NCI-H1694 (cell line): ENCODE results near the gene HOXC11.

Experiments used
- DNase-seq: peaks from one replicate; lab custom pipeline; 2025; lab: John Stamatoyannopoulos, UW

The HOXC11 gene

DNA sequence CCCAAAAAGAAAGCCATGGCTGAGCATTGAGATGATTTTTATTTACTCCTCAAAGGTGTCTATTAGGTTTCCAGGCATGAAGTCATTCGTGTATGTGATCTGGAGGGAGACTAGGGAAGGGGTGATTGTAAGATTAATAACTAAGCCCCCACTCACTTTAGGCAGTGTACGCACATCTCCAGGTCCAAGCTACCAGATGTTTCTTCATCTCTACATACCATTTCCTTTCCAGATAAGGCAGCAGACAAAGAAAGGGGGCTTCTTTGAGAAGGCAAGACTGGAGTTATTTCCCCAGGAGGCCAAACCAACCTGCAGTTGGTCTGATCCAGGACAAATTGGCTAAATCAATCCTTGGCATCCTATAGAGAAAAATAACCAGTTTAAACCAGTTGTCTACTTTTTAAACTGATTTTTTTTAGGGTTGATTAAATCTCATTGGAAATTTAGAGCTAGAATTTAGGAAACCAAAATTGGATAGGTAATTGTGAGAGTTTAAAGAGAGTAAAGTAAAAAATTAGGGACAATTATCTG is 30.4 kb upstream of the HOXC11 start:
- no peak for DNase-seq

DNA sequence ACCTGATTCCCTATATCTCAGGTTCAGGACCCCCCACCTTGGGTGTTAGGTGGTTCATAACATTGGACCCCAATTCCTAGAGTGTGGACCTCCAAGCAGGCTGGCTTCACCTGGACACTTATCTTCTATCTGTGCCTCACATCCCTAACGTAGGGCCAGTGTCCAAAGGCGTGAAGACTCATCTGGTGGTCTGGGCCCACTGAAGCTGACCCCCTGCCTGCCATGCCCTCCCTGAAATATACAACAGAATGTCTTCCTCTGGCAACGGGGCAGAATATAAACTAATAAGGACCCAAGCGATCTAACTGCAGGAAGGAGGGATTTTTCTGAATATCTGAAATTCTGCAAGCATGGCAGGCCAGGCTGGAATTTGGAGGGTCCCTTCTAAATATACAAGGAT is 28.7 kb upstream of the HOXC11 start:
- no peak for DNase-seq

DNA sequence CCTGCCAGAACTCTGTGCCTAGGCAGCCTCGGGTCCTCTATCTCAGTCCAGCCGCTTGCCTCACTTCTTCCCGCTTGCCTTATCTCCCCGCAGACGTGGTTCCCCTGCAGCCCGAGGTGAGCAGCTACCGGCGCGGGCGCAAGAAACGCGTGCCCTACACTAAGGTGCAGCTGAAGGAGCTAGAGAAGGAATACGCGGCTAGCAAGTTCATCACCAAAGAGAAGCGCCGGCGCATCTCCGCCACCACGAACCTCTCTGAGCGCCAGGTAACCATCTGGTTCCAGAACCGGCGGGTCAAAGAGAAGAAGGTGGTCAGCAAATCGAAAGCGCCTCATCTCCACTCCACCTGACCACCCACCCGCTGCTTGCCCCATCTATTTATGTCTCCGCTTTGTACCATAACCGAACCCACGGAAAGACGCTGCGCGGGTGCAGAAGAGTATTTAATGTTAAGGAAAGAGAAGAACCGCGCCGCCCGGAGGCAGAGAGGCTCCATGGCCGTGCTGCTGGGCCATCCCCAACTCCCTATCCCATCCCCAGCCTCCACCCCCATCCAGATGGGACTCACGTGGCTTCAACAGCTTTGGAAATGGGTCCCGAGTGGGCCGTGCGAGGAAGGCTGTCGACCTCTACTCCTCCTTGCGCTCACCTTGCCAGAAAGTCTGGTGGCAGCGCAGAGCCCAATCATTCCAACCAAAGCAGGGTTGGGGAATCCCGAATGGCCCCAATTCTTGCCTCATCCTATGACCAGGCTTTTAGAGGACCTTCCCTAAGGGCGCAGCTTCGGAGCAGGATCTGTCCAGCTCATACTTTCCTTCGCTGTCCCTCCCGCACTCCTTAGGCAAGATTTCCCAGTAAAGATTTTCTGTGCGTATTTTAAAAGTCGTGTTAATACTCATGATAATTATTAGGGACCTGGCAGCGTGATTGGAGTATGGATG is 27.7 kb upstream of the HOXC11 start:
- no peak for DNase-seq

DNA sequence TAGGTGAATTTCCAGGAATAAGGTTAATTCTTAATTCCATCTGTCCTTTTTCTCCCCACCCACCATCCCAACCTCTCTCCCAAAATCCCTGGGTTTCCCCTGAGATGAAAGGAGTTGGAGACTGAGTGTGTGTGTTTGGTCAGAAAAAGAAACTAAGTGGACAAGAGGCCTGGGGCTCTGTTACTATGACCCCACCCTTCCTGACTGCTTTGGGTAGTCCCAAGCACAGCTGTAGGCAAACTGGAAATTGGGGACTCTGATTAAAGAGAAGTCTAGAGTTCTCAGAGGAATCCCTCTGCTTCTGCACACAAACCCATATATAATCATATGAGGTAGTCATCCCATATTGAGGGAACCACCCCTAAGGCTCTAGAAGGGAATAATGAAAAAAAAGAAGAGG is 25.2 kb upstream of the HOXC11 start:
- no peak for DNase-seq

DNA sequence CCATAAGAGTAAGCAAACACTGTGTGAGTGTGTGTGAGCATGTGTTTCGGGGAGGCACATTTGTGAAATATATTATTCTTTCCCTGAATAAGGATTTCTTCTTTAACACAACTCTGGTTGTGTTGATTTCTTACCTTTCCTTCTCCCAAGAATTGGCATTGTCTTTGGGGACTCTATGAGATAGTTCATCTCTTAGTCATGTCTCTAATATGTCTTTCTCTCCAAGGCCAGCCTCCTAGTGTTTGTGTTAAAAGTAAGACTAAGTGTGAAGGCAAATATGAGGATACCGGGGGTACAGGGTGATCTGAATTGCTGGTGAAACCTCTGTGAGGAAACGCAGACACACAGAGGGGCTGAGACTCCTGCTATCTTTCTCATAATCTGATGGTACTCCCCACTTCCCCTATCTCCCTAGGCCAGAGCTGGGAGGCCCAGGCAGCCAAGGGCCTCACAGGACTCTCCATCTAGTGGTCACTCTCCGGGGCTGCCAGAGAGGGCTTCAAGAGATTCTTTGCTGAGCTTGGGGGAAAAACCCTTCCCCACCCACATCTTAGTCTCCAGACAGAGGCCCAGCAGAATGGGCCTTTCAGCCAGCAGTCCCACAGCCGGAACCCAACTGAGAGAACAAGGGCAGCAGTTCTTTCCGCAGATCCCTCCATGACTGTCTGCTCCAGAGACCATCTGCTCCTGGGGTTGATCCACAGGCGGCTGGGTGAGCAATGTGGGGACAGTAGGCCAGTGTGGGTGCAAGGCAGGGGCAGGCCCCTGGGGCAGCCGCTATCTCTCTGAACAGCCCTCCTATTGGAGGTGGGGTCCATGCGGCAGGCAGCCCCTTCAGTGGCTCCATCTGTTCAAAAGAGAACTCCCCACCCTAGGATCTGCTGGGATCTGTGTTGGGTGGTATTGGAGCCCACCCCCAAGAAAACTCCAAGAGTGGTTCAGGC is 24.0 kb upstream of the HOXC11 start:
- DNase-seq, result no peak

DNA sequence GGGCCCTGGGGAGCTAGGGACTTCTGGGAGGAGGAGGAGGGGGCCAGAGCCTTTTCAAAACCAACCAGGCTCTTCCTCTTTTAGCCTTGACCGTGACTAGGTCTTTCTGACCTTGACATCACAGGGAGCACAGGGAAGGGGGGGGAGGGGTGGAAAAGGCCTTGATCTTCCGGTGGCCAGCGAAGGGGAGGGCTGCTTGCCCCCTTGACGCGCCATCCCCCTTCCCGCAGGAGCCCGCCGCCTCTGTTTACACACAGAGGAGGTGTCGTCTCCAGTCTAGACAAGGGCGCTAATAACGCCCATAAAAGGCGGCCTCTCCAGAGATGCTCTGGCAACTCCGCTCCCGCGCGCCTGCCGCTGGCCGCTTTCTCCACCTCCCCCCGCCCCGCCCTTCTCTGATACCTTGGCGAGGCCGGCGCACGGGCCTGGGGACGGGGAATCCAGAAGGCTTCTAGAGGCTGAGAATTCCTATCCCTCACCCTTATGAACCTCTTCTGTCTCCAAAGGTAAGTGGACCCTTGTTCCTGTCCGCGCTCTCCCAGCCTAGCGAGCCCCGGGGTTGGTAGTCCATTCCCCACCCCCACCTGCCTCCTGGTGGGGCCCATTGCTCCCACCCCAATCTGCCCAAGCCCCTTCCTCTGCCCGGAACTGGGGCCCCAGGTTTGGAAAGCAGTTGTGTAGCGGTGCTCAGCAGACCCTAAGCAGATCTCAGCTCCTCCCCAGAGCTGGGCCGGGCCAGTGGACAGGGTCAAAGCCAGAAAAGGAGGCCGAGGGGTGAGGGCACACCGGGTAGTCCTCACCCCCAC is 23.1 kb upstream of the HOXC11 start:
- DNase-seq, result no peak

DNA sequence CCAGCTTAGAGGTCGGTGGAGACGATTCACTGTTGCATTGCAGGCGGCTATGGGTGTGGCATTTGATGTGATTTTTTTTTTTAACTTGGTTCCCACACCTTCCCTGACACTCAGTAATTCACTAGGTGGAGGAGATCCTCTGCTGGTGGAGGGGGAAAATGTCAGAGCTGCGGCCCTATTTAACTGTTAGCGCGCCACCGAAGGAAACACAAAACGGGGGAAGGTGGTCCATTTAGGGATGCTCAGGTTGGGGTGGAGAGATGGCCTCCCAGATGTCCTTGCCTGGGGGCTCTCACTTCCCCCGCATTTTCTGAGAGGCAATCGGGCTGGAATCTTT is 22.5 kb upstream of the HOXC11 start:
- no peak for DNase-seq

DNA sequence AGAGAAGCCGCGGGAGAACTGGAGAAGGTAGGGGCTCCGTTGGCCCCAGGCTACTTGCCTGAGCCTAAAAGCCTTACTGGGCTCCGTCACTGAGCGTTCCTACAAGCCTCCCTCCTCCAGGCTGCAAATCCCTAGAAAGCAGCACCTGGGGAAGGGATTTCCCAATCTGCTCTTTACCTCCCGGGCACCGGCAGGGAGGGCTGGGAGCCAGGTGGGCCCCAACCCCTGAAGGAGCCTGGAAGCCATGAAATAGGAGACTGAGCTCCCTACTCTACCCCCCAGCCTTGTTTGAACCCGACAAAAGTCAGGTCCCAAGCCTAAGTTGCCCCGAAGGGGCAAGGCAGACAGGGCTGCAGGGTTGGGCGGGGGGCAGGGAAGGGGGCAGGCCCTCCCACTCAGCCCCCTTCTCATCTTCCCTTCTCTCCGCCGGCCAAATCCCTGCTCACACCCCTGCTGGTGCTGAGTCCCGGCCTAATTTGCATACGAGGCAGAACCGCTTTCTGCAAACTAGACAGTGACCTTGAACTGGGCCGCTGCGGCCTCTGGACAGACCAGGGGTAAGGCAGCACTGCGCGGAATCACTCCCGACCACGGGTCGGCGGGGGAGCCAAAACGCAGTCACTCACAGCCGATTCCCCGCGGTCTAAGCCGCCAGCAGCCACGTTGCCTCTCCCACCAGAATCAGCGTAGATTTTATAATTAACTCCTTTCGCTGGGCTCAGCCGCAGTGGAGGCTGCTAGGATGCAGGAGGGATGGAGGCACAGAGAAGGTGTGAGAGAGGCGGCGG is 21.9 kb upstream of the HOXC11 start:
- DNase-seq, result no peak

DNA sequence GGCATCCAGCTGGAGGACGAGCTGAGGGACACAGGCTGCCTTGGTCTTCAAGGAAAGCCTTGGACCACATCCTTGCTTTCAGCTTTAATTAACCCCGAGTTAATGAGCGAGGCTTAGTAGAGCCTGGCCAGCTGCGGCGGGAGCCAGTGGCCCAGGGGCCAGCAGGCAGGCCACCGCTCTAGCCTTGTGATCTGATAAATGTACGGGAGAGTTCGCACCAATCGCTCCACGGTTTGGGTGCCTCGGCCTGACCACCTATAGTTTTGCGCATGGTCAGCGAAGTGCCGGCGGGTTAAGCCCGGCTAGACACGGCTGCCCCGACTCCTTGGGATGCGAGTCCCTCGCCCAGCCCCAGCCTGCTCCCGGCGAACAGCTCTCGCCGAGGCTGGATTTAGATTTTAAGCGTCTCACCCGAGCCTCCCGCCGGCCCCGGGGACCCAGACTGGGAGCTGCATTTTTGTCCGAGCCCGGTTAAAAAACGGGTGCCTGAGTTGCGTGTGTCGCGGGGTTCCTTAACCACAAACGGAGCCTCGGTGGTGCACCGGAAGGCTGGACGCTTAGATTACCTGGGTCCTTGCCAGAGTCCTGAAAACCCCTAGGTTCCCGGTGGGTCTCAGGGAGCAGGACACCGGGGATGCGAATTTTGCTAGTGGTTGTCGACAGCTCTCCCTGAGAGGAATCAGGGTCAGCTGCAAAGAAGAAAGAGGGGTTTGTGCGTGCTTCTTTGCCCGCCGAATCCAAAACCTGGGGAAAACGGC is 21.2 kb upstream of the HOXC11 start:
- DNase-seq, result no peak

DNA sequence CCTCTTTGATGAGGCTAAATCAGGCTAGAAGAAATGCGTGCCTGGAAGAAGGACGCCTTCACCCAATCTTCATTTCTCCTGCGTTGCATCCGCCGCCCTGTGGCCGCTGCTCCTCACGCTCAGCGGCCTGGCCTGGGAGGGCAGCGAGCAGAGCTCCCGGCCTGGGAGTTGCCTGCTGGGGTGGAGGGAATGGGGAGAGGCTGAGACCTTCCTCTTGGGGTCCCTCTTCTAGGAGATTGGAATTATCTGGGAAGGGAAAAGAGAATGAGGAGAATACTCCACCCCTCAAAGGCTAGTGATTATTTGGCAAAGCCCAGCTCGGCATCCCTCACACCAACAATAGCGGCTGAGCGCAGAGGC is 20.6 kb upstream of the HOXC11 start:
- DNase-seq, result no peak

DNA sequence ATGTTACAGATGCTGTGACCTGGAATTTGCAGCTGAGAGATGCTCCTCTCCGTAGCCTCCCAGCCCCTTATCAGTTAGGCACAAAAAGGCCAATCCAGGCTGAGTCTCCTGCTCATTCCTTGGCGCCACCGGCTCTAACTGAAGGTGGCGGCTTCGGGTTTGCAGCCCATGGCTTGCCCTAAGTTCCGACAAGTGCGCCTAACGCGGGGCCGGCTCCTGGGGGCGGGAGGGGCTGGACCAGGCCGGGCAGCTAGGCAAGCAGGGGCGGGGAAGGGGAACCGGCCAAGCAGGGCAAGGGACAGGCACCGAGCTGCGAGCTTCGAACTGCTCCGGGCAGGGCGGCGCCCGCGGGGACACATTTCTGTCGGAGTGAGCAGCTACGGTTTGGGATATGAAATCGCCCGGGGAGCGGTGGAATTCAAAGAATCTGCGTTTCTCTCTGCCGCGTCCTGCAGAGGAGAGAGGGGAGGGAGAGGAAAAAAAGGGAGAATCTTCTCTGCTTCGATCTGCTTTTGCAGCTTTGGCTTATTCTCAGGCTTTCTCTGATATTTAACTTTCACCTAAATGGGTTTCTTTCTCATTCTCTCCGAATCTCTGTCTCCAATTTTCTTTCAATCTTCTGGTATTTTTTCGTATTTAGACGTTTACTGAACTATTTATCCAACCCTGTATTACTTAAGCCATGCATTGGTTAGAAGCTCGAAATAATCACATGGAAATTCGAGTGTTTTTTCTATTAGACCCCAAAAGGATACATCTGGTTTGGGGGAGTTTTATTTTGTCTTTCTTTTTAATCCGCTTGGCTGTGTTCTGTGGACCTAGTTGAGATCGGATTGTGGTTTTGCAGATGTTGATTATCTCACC is 19.8 kb upstream of the HOXC11 start:
- no peak for DNase-seq

DNA sequence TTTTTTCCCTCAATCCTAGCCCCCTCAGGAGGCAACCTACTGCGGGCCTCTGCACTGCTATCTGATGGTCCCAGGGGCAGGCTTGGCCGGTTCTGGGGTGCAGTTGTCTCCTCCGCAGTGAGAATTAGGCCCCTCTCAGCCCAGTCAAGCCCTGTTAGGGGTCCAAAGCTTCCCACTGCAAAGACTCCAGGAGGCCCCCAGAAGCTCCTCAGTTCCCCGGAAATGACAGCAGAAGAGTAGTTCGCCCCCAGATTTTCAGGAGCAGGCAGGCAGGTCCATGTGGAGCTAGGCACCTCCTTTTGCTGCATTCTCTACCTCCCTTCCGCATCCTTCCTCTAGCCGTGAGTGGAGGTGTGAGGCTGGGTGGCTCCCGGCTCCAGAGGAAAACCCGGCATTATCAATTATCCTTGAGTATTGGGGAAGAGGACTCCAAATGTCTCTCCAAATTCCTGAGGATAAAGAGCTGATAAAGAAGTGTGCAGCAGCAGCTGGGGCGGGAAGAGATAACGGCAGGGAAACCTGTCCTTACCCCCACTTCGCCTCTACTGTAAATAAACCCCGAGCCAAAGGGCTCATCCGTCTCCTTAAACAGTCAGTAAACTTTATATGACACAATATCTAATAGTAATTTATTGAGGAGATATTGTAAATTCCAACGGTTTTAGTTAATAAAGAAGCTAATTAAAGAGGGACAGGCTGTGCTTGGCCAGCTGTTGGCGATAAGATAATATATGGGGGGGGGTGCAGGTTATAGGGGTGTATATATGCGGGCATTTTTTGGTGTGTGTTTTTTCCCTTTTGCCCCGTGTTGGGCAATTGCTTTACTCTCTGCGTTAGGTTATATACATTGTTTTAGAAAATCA is 18.9 kb upstream of the HOXC11 start:
- DNase-seq, result no peak

DNA sequence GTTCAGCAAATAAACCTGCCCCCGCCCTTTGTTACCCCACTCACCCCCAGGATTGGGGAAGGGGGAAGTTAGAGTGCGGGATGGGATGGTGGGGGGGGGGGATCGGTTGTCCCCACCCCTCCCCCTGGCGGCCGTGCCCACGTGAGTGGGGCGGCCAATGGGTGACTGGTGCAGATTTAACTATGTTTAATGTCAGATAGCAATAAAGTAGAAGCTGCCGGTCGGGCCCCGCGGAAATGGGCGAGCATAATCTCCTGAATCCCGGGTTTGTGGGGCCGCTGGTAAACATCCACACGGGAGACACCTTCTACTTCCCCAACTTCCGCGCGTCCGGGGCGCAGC is 18.3 kb upstream of the HOXC11 start, which contains the start of gene HOXC12:
HOXC12 (plus strand) TSS at position 210 of the 342 bp plus-strand sequence; CDS start at position 237, 27 bp downstream.
- DNase-seq, result no peak

DNA sequence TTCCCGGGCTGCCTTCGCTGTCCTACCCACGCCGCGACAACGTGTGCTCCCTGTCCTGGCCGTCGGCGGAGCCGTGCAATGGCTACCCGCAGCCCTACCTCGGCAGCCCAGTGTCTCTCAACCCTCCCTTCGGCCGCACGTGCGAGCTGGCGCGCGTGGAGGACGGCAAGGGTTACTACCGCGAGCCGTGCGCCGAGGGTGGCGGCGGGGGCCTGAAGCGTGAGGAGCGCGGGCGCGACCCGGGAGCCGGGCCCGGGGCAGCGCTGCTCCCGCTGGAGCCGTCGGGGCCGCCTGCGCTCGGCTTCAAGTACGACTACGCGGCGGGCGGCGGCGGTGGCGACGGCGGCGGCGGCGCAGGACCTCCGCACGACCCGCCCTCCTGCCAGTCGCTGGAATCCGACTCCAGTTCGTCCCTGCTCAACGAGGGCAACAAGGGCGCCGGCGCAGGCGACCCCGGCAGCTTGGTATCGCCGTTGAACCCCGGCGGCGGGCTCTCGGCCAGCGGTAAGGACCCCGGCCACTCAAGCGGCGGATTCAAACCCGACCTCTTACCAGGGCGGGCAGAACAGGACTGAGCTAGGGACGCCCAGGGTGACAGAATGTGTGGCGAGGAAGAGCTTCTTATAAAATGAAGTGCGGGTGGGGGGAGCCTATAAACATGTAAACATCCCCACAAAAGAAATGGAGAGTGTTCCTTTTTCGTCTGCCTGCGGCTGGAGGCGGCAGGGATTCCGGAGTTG is 17.7 kb upstream of the HOXC11 start:
- no peak for DNase-seq

DNA sequence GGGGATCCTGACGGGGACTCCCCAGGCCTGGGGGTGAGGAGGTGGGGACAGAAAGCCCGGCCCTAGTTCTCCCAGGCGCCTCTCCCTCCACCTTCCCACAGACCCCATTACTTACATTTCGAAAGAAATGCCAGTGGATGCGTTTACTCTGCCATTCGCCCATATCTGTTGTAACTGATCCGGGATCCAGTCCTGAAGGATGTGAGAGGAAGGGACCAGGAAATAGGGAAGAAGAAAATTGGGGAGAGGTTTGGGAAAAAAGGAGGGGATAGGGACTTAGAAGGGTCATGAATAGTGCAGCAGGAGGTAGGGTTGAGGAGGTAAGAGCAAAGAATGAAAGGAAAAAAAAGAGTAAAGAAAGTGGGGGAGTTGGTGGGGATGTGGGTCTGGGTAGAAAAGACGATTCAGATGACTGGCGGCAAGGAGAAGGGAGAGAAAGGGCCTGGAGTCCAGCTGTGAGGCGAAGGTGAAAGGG is 17.1 kb upstream of the HOXC11 start:
- no peak for DNase-seq

DNA sequence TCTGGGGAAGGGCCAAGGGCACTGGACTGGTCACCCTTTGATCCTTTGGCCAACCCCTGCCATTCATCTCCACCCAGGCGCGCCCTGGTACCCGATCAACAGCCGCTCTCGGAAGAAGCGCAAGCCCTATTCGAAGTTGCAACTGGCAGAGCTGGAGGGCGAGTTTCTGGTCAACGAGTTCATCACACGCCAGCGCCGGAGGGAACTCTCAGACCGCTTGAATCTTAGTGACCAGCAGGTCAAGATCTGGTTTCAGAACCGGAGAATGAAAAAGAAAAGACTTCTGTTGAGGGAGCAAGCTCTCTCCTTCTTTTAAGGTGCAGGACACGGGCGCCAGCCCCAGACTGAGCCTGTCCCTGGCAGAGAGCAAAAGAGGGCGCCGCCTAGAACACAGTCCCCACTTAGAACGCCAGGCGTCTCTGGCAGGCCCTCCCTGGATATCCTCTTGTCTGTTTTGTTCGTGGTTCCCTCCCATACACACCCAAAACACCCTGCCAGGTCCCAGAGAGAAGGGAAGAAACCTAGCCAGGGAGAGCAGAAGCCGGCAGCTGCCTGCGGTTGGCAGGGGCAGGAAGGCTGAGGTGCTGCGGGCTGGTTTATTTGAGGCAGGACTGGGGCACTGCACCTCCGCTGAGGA is 16.6 kb upstream of the HOXC11 start:
- no peak for DNase-seq

DNA sequence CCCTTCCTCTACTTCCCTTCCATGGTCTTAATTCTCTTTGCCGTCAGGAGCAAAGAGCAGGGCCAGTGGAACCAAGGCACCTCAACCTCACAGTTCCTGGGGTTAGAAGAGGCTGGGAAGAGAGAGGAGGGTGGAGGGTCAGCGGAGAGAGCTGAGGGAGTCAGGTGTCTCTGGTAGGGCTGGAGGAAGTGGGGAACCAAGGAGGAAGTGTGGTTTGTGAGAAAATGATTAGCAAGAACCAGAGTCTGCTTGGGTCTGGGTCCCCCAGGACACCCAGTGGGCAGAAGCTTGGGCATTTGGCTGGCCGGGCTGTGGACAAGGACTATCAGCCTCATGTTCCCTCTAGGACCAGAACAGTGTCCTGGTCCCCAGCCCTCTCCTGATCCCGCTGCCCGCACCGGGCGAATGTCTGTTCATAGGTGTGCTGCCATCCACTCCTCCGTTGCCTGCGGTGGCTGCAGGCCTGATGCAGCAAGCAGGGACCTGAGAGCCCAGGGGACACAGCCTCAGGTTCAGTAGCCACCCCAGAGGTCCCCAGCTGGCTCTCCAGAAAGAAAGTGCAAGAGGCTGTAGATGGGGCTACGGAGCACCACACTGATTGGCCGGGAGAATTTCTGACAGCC is 15.9 kb upstream of the HOXC11 start:
- no peak for DNase-seq
